HG03439 (cell line): ENCODE measurements around the gene SENP2.
"Not testable (repeated sequence)": the region's sequence is repeated elsewhere in the genome, so short reads cannot be mapped to it uniquely, and the experiment has no call there.

ENCODE experiments used
- ATAC-seq: cut with Tn5 transposase; IDR thresholded peaks from one replicate; pipeline ENCODE4 v1.9.1; 2021; ENCODE audit warnings: mild to moderate bottlenecking, moderate library complexity; ENCODE audit not compliant: unreplicated experiment

SENP2 gene

DNA sequence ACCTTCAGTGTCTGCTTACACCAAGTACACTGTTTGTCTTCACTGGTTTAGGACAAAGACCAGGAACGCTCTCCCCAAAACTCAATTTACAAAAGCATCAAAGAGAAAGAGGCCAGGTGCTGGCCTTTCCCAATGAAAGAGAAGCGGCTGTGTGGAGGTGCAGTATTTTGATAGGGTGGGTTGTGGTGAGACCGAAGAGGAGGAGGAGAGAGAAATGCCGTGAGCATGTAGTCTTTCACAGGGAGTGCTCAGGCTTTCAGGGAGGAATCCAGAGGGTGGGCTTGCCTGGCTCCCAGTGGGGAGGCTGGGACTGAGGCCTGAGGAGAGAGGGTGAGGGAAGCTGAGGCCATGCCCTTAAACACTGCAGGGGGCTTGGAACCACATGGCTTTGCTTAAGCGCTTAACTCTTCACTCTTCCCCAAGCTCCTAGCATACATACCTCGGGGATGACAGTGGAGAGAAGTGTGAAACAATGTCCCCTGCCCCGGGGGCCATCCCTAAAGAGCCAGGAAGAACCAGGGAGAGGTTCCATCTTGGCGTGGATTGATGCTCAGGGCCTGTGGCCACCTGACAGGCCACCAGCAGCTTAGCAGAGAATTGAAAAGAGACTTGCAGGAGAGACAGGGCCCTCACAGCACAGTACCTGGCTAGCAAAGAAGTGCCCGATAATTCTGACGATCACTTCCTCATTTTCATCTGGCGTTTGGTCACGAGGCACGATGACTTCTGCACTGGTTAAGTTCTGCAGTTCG, 60.5 kb downstream of the SENP2 start:
- ATAC-seq: no peak

DNA sequence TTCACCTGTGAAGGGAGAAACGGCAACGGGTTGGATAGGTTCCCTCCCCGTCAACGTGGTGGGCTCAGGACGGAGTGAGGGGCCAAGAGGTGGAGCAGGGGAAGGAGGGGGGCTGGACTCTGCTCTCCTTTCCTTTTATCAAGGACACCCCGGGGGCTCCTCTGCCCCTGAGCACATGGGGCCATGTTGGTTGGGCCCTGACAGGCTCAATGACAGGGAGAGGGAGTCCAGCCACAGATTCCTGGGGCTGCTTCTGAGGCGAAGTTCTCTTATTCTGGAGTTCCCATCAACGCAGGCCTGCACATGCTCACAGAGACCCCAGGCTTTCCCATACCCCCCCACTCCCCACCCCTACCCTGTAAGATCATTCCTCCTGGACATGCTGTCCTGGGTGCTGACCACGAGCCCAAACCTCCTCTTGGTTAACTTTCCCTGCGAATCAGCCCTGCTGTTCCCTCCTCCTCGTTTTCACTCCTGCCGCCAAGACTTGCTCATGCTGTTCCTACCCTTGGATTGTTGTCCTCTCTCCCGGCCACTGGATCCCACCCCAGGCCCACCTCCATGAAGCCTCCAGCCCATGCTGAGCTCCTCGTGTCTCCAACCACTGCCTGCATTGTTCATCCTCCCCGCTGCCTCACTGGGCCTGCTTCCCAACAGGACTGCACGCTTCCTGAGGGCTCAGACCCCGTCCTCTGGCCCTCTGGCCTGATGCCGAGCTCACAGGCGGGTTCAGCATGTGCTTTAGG, 61.2 kb downstream of the SENP2 start:
- ATAC-seq: no peak

DNA sequence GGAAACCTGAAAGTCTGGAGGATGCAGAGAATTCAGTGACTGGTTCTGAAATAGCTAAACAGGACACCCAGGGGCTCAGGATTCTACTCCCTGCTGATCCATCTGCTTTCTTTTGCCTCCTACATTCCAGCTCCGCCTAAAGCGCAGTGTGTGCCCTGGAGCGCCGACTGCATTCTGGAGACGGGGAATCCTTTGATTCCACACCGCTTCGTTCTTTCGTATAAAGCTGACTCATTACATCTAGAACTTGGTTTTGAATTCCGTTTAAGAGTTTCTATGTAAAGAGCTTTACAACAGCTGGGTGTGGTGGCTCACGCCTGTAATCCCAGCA, 61.8 kb downstream of the SENP2 start:
- ATAC-seq: no peak

- ATAC-seq: no peak
Measured at GRCh38 chr3:185648396-185648795, 62.3 kb downstream of the SENP2 start.

- no peak for ATAC-seq
Measured at GRCh38 chr3:185649414-185649813, 63.3 kb downstream of the SENP2 start.

- ATAC-seq: no peak
Measured at GRCh38 chr3:185651971-185652370, 65.9 kb downstream of the SENP2 start.

- no peak for ATAC-seq
Measured at GRCh38 chr3:185653949-185654757, 68.1 kb downstream of the SENP2 start.

DNA sequence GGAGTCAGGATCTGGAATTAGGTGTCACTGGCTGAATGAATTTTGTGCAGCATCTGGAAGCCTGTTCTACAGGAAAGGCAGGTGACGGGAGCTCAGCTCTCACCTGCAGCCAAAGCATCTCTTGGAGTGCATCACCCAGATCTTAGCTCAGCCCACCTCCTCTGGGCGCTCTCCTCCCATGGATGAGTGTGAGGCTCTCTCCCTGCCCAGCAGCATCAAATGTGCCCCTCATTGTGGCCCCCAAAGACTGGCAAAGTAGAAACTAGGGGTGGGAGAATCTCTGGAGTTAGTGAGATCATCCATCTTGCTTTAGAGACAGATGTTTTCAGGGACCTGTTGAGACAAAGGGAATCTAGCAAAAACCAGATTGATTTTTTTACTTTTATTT, 68.7 kb downstream of the SENP2 start:
- no peak for ATAC-seq

DNA sequence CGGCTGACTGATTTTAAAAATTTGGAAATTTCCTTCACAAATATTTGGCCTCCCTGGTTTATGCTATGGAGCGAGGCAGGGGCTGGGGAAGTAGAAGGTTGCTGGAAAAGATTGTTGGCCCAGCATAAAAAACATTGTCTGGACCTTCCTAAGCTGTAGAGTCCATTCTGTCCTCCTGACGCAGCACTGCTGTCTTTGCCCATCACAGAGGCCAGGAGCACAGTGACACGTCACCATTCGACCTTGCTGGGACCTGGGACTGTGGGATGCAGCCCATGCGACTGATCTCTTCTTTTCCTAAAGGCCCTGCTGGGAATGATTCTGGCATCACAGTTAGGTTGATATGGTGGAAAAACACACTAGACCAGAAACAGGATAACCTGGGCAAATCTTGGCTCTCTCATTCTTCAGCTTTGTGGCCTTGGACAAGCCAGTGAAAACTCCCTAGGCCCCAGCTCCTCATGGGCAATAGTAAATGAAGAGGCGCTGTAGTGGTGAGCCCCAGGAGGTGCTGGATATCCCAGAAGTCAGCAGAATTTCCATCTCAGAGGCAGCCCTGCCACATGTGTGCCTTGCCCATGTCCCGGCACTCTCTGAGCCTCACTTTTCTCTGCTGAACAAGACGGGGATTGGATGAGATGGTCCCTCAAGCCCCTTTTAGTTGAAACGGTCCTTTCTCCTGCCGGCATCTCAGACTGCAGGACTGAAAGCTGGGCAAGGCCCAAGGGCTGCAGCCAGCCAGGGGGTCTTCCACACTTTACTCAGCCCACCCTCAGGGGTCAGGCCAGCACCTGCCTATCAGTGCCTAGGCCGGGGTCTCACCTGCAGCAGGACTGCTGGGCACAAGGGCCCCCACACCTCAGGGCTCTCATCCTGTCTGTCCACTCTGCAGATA, 69.6 kb downstream of the SENP2 start:
- ATAC-seq: no peak

DNA sequence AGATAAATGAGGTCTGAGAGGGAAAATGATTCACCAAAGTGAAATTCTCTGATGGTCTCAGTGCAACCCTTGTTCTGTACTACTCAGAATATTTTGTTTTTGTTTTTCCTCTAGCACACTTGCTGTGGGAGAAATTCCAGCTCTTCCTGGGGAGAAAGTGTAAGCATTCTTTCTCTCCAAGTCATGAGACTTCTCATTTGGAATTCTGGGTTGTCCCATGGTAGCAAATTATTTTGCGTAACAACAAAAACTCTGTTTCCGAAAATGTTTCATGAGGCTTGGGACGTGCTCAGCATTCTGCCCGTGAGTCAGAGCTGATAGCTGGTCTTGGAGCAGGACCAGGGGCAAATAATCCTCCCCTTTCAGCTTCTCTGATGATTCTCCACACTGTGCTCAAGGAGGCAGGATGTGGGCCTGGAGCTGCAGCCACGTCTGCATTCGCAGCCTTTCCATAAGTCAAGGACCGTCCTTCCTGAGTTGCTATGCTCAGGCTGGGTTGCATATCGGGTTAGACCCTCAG, 70.3 kb downstream of the SENP2 start:
- no peak for ATAC-seq

DNA sequence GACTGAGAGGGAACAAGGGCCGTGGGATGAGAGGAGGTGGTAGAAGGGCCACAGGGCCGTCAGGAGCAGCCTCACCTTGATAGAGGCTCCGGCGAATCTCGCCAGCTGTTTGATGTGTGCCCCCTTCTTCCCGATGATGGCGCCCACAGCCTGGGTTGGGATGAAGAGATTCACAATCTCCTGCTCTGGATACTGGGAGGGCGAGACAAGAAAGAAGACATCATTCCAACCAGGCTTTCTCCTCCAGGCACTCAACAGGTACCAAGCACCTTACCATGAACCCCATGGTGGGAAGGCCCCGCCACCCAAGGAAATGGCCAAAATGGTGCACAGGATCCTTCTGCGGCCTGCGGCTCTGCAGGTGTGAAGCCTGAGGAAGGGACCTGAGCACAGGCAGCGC, 71.1 kb downstream of the SENP2 start:
- no peak for ATAC-seq

- ATAC-seq: no peak
Measured at GRCh38 chr3:185657691-185658503, 71.8 kb downstream of the SENP2 start.

GRCh38 chr3:185658504-185658912, 72.4 kb downstream of the SENP2 start:
- ATAC-seq: no peak

GRCh38 chr3:185658943-185659342, 72.8 kb downstream of the SENP2 start:
- no peak for ATAC-seq

- no peak for ATAC-seq
Measured at GRCh38 chr3:185659942-185660921, 74.1 kb downstream of the SENP2 start.

- not testable (repeated sequence) for ATAC-seq
Measured at GRCh38 chr3:185661296-185661695, 75.2 kb downstream of the SENP2 start.

DNA sequence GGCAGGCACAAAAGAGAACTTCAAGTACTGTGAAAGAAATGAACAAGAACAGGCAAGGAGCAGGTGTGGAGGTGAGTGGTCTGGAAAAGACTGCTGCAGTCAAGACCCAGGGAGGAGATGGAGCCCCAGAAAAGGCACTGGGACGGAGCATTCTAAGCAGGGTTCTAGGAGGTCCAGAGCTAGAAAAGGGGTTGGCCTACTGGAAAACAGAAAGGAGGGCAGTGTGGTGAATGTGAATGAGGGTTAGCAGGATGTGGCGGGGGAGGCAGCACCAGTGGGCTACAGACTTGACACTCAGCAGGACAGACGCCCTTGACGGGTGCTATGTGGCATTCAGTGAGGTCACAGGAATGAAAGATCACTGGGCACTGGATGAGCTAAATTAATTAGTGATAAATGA, 75.7 kb downstream of the SENP2 start:
- ATAC-seq: no peak

GRCh38 chr3:185663929-185664328, 77.8 kb downstream of the SENP2 start:
- no peak for ATAC-seq
